Right ventricle myocardium superior (tissue), 1 donor: Measurements from ENCODE around the gene PRKN. TPM values are rescaled to one million over a fixed set of nuclear protein-coding genes. Genes with fewer than 3 reads are reported as not detected.

ENCODE experiments used
- ATAC-seq: fragments of 200-7000 bp; cut with Tn5 transposase; one replicate; pipeline ENCODE4 v1.9.1; 2020; ENCODE audit warnings: mild to moderate bottlenecking; ENCODE audit not compliant: poor library complexity
- DNase-seq: peaks from one replicate; pipeline ENCODE4 v3.0.0-alpha.2; 2020
- intact Hi-C: fragments of 100-400 bp; cut with DNase I; formaldehyde crosslinking; loops from one replicate; pipeline ENCODE4 v1.11.2; 2022
- total RNA-seq: library from RNA; stranded (reverse); fragmentation: NEBNext Ultra II Directional; extraction: Animal tissue kit (Norgen Biotek cat#: 25700); gene quantifications from one replicate; pipeline ENCODE4 v1.2.1, GENCODE V29; 2021
- donor health status: DM: no; HTN: yes; CAD: no; lungs with severe emphysema.

The PRKN gene
- total RNA-seq, 1 donor from 2014 or later, result 20.6 TPM

GRCh38 chr6:162373868-162374267, 353.7 kb downstream of the PRKN start:
- intact Hi-C loops, result no loop called here
- ATAC-seq, result no peak
- no peak for DNase-seq

GRCh38 chr6:162373192-162373591, 354.4 kb downstream of the PRKN start:
- ATAC-seq (no peak), DNase-seq (no peak)
- intact Hi-C loops, result no loop called here

- intact Hi-C loops, result no loop called here
- no peak for DNase-seq
- peak; percentile 28 for ATAC-seq
Measured at GRCh38 chr6:162372106-162372505, 355.5 kb downstream of the PRKN start.

GRCh38 chr6:162371121-162371520, 356.4 kb downstream of the PRKN start:
- no peak for DNase-seq
- no peak for ATAC-seq
- intact Hi-C loops, result no loop called here

GRCh38 chr6:162369091-162369490, 358.5 kb downstream of the PRKN start:
- DNase-seq (no peak), ATAC-seq (peak; percentile 54)
- intact Hi-C loops, result no loop called here

- DNase-seq (no peak), ATAC-seq (no peak)
- intact Hi-C loops, result no loop called here
Measured at GRCh38 chr6:162364488-162364887, 363.1 kb downstream of the PRKN start.

- intact Hi-C loops, result no loop called here
- no peak for DNase-seq
- no peak for ATAC-seq
Measured at GRCh38 chr6:162363757-162364156, 363.8 kb downstream of the PRKN start.

GRCh38 chr6:162360901-162361567, 366.5 kb downstream of the PRKN start:
- intact Hi-C loops, result no loop called here
- DNase-seq (no peak), ATAC-seq (no peak)

- intact Hi-C loops, result no loop called here
- ATAC-seq (no peak), DNase-seq (no peak)
Measured at GRCh38 chr6:162358625-162359024, 368.9 kb downstream of the PRKN start.

GRCh38 chr6:162345051-162345511, 382.5 kb downstream of the PRKN start:
- DNase-seq, result no peak
- intact Hi-C loops, result no loop called here
- peak; percentile 65 for ATAC-seq

GRCh38 chr6:162344646-162345010, 382.9 kb downstream of the PRKN start:
- intact Hi-C loops, result no loop called here
- ATAC-seq (peak; percentile 27), DNase-seq (no peak)

GRCh38 chr6:162343936-162344645, 383.5 kb downstream of the PRKN start:
- intact Hi-C loops, result no loop called here
- DNase-seq (no peak), ATAC-seq (peak; percentile 73)

GRCh38 chr6:162343198-162343935, 384.2 kb downstream of the PRKN start:
- intact Hi-C loops, result no loop called here
- ATAC-seq, result no peak
- no peak for DNase-seq

- no peak for ATAC-seq
- no peak for DNase-seq
- intact Hi-C loops, result no loop called here
Measured at GRCh38 chr6:162337412-162337811, 390.2 kb downstream of the PRKN start.

- intact Hi-C loops, result no loop called here
- no peak for DNase-seq
- ATAC-seq, result no peak
Measured at GRCh38 chr6:162336359-162336758, 391.2 kb downstream of the PRKN start.

- no peak for DNase-seq
- no peak for ATAC-seq
- intact Hi-C loops, result no loop called here
Measured at GRCh38 chr6:162332365-162332764, 395.2 kb downstream of the PRKN start.

- ATAC-seq, result no peak
- no peak for DNase-seq
- intact Hi-C loops, result no loop called here
Measured at GRCh38 chr6:162331911-162332310, 395.7 kb downstream of the PRKN start.

GRCh38 chr6:162325826-162326225, 401.7 kb downstream of the PRKN start:
- ATAC-seq (no peak), DNase-seq (no peak)
- intact Hi-C loops, result no loop called here

GRCh38 chr6:162325051-162325450, 402.5 kb downstream of the PRKN start:
- intact Hi-C loops, result no loop called here
- DNase-seq (no peak), ATAC-seq (no peak)

GRCh38 chr6:162315291-162315690, 412.3 kb downstream of the PRKN start:
- DNase-seq, result no peak
- intact Hi-C loops, result no loop called here
- ATAC-seq, result no peak
